ACC112 (cell line): Measurements from ENCODE around the gene CD7.

Source experiments
- H2AFZ ChIP-seq: fragments of 200-600 bp; sonication (generic); one replicate; pipeline ENCODE4 v1.6.0; 2017; ENCODE audit warnings: antibody characterized with exemption, low read length; ENCODE audit not compliant: unreplicated experiment
- H3K27ac ChIP-seq: fragments of 200-600 bp; sonication (generic); 2 replicates; pipeline ENCODE4 v1.5.1; 2014; ENCODE audit warnings: low read depth, mild to moderate bottlenecking, antibody characterized with exemption, low read length, moderate library complexity
- H3K27me3 ChIP-seq: fragments of 200-600 bp; sonication (generic); 2 replicates; pipeline ENCODE4 v1.6.1; 2014; ENCODE audit warnings: mild to moderate bottlenecking, antibody characterized with exemption, low read length, moderate library complexity, mixed read lengths; ENCODE audit not compliant: insufficient read depth
- H3K36me3 ChIP-seq: fragments of 200-600 bp; sonication (generic); 2 replicates; pipeline ENCODE4 v1.6.1; 2016; ENCODE audit warnings: mild to moderate bottlenecking, antibody characterized with exemption, low read length, moderate library complexity, mixed read lengths; ENCODE audit not compliant: insufficient read depth
- H3K4me1 ChIP-seq: fragments of 200-600 bp; sonication (generic); one replicate; pipeline ENCODE4 v1.6.1; 2016; ENCODE audit warnings: low read length, mixed read lengths; ENCODE audit not compliant: insufficient read depth, unreplicated experiment, control insufficient read depth
- H3K4me3 ChIP-seq: fragments of 200-600 bp; sonication (generic); 2 replicates; pipeline ENCODE4 v1.5.1; 2014; ENCODE audit warnings: mild to moderate bottlenecking, low read depth, low read length
- H3K79me2 ChIP-seq: fragments of 200-600 bp; sonication (generic); one replicate; pipeline ENCODE4 v1.6.0; 2016; ENCODE audit warnings: low read length; ENCODE audit not compliant: control insufficient read depth, unreplicated experiment, insufficient read depth

Gene CD7

DNA sequence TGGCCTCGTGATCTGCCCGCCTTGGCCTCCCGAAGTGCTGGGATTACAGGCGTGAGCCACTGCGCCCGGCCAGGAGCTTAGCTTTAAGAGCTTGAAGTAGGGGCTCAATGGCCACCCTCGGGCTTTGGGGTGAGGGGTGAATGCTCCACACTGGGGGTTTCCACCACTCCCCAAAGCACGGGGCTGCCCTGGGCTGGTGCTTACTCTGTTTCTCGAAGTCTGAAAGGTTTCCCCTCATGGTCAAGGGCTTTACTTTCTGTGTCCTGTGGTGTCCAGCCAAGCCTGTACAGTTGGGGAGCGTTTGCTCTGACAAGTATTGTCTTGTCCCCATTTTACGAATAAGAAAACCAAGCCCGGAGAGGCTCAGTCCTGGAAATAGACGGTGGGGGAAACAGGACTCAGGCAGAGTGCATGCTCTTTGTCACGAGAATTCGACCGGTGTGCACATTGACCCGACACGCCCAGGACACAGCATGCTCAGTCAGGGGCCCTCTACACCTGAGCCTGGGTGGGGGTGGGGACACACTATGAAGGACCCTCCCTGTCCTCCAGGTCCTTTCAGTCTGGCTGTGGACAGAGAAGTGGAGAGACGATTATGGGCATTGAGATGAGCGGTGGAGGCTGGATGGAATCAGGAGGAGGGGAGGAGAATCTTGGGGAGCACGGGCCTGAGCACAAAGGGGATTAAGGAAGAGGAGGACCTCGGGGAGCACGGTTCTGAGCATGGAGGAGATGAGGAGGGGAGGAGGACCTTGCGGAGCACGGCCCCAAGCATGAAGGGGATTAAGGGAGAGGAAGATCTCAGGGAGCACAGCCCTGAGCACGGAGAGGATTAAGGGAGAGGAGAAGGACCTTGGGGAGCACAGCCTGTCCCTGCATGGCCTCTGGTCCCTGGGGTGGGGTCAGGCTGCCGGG lies 7.5 kb downstream of the CD7 start:
- Histone ChIP-seq H3K27ac (no peak overlapping the region), H2AFZ (no peak overlapping the region), H3K79me2 (no peaks in the 10 kb centered on the region), H3K27me3 (peaks cover 6% of the 10 kb centered on the region; the same call in 1 of the 2 replicates), H3K36me3 (no peaks in the 10 kb centered on the region), H3K4me3 (no peak overlapping the region), H3K4me1 (no peaks in the 10 kb centered on the region)

DNA sequence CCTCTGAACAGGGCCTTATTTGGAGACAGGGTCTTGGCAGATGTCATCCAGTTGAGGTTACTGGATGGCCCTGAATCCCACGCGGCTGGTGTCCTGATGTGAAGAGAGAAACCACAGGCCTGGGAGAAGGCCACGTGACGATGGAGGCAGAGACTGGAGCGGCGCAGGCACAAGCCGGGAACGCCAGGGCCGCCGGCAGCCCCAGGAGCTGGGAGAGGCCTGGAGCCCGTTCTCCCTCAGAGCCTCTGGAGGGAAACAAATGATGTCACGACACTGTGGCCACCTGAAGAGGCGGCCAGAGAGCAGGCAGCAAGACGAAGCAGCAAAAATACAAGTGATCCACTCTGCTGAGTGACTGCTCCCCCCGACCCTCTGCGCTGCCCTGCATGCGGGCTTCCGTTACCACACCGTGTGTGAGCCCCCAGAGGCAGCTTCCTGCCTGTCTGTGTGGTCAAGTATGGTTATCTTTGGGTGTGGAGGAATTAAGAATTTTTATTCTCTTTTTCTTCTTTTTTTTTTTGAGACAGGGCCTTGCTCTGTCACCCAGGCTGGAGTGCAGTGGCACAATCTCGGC lies 11.6 kb downstream of the CD7 start:
- Histone ChIP-seq H3K4me1 (no peaks in the 10 kb centered on the region), H3K27me3 (no peaks in the 10 kb centered on the region), H3K4me3 (no peak overlapping the region), H3K27ac (no peak overlapping the region), H2AFZ (no peak overlapping the region), H3K36me3 (no peaks in the 10 kb centered on the region), H3K79me2 (no peaks in the 10 kb centered on the region)

DNA sequence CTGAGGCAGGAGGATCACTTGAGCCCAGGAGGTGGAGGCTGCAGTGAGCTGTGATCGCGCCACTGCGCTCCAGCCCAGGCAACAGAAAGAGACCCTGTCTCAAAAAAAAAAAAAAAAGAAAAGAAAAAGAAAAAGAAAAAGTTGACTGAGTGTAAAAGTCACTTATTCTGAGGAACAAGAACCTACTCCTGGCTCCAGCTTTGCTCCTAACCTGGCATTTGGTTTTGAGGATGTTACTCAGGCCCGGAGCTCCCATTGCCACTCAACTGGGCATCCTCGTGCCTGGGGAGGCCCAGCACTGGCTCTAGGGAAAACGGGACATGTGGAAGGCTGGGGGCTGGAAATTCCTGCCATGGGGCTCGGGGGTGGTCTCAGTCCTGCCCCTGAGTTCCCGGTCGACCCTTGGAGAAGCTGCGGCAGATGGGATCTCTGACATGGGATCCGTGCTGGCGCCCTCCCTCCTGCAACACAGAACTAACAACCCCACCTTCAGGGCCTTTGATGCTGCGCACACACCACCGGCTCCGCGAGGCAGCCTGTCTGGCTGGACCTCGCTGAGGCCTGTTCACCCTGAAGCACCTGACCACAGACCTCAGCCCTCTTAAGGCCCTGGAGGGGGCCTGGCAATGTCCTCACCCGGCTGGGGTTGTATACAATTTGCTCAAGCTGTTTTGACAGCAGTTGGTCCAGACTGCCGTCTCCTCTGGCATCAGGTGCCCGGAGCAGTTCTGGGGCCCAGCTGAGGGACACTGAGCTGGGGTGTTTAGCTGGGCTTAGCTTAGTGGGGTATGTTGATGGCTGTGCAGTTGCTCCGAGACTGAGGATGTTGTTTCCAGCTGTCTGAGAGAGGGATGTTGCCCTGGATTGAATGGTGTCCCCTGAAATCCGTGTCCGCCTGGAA lies 12.3 kb downstream of the CD7 start:
- H2AFZ ChIP-seq = no peak overlapping the region
- no peaks in the 10 kb centered on the region for H3K36me3 ChIP-seq
- H3K79me2 ChIP-seq = no peaks in the 10 kb centered on the region
- no peaks in the 10 kb centered on the region for H3K27me3 ChIP-seq
- H3K27ac ChIP-seq = no peak overlapping the region
- no peak overlapping the region for H3K4me3 ChIP-seq
- no peaks in the 10 kb centered on the region for H3K4me1 ChIP-seq

DNA sequence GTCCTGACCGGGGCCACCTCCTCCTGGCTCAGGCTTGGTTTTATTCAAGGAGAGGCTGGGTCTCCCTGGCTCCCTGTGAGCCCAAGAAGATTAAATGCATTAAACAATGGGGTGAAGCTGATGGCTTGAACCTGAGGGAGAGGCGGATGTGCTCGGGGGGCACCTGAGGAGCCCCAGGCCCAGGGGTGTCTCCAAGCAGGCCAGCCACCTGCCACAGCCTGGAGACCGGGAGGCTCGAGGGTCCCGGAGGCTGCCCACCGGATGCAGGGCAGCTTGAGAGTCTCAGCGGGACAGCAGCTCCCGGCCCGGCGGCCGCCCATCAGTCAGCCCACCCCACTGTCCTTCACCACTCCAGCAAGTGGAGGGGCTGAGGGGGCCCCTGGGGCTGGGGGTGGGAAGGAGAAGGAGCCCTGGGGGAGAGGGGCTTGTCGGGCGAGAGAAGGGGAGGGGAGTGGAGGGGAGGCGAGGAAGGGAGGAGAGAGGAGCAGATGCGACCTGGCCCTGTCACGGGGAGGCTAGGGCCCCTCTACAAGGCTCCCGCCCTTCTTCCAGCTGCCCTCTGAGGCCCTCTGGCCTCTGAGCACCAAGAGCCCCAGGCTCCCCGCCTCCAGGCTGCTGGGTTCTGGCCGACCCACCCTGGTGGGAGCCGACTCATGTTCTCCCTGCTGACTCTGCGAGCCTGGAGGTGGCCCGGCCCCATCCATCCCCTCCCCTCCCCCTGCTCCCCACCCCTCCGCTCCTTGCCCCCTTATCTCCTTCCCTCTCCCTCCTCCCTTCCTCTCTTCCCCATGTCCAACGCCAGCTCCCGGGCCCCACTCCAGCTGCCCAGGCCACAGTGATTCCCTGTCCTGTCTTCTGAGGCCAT lies 13.2 kb downstream of the CD7 start:
- Histone ChIP-seq H3K4me3 (no peak overlapping the region), H2AFZ (no peak overlapping the region), H3K4me1 (peaks cover 4% of the 10 kb centered on the region), H3K27me3 (no peaks in the 10 kb centered on the region), H3K36me3 (no peaks in the 10 kb centered on the region), H3K27ac (no peak overlapping the region), H3K79me2 (no peaks in the 10 kb centered on the region)

DNA sequence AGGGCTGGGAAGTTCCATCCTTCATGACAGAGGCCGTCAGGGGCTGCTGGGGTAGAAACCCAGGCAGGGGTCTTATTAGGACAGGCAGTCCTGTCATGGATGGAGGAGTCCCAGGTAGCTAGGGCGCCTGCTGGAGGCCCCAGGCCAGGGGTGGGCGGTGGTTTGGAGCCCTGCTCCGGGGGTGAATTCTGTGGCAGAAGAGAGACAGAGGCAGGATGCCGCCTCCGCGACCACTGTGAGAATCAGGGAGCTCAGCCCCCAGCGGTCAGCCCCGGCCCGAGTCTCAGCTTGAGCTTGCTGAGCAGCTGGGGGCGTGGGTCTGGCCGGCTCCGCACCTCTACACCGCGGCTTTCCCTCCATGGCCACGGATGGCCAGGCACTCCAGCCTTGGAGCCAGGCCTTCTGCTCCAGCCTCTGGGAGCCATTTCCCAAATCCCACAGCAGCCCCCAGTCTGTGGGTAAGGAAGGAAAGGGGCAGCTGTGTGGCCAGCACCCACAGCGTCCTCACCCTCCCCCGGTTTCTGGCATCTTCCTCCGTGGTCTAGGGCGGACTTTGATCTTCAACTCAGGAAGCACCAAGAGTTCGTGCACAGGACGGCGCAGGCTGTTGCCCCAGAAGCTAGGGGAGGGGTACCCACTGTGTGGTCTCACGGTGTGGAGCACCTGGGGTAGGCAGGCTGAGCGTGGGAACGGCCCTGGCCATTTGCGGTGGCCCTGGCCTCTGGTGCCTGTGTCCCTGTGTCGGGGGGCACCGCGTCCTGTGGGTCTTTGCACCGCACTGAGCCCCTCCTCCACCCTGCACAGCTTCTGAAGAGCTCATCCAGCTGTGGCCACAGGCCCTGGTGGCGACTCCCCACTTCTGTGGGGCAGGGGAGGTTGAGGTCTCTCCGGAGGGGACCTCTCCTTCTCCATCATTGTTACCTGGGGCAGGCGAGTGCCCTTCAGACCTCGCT lies 14.1 kb downstream of the CD7 start:
- Histone ChIP-seq H3K79me2 (no peaks in the 10 kb centered on the region), H3K36me3 (no peaks in the 10 kb centered on the region), H2AFZ (no peak overlapping the region), H3K27me3 (no peaks in the 10 kb centered on the region), H3K4me3 (no peak overlapping the region), H3K4me1 (peaks cover 13% of the 10 kb centered on the region), H3K27ac (no peak overlapping the region)

DNA sequence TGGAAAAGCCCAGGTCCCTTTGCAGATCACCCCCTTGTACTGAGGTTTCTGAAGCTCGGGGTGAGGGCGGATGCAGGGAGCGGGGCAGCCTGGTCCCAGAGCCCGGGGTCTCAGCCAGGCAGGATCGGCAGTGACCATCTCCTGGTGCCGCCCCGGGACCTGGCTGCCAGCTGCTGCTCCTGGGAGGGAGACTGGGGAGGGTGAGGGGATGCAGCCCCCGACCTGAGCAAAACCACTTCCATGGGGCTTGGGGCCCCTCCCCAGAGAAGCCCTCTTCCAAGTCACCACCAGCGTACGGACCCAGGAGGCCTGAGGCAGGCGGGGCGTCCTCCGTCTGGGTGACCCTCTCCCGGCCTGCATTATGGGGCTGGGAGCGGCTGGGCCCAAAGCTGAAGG lies 14.8 kb downstream of the CD7 start:
- H3K79me2 ChIP-seq = no peaks in the 10 kb centered on the region
- H3K36me3 ChIP-seq = no peaks in the 10 kb centered on the region
- H3K27me3 ChIP-seq = no peaks in the 10 kb centered on the region
- peaks cover 13% of the 10 kb centered on the region for H3K4me1 ChIP-seq
- no peak overlapping the region for H2AFZ ChIP-seq
- H3K27ac ChIP-seq = no peak overlapping the region
- H3K4me3 ChIP-seq = no peak overlapping the region

DNA sequence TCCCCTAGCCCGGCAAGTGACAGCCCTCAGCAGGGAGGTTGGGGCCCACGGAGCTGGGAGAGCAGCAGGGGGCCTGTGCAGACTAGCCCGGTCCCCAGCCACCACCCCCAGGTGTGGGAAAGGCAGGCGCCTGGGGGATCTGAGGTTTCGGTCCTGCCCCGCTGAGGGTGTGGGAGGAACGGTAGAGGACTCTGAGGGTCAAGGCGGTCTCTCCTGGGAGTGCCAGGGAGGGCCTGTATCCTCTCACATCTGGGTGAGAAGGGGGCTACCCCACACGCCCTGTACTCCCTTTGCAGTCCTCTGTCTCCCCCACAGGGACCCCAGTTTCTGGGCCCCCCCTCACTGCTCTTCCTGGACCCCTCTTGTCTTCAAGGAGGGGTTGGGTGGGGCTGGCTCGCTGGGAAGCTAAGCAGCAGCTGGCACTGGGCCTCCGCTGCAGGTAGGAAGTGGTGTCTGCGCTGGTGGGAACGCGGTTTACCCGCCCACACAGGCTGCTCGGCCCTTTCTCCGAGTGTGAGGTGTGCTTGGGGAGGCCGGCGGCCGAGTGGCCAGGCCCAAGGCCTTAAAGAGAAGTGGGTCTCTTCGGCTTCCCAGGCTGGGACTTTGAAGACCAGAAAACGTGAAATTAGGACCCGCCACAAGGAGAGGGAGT lies 15.4 kb downstream of the CD7 start:
- no peaks in the 10 kb centered on the region for H3K27me3 ChIP-seq
- no peak overlapping the region for H2AFZ ChIP-seq
- peaks cover 15% of the 10 kb centered on the region for H3K4me1 ChIP-seq
- H3K4me3 ChIP-seq = no peak overlapping the region
- no peaks in the 10 kb centered on the region for H3K79me2 ChIP-seq
- H3K36me3 ChIP-seq = no peaks in the 10 kb centered on the region
- no peak overlapping the region for H3K27ac ChIP-seq

DNA sequence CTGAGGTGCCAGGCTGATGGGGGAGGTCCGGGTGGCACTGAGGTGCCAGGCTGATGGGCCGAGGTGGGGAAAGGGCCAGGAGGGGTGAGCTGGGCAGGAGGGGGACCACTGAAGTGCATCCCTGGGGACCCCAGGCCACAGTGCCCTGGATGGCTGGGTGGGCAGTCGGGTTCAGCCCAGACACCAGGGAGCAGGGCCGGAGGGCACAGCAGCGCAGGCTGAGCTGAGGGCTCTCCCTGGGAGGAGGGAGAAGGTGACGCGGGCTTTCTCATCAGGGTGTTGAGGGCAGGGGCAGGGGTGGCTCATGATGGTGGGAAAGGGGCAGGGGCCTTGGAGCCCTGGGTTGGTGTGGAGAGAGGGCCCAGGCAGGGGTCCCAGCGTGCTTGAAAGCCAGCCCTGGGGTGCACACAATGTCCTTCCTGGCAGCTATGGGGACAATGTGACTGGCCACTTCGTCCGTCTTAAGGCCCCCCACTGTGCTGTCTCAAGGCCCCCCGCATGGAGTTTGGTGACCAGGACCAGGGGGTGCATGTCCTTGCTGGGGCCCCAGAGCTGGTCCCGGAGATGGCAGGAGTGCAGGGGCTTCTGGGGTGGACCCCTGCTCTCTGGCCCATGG lies 16.0 kb downstream of the CD7 start:
- no peaks in the 10 kb centered on the region for H3K36me3 ChIP-seq
- no peaks in the 10 kb centered on the region for H3K27me3 ChIP-seq
- no peak overlapping the region for H2AFZ ChIP-seq
- no peak overlapping the region for H3K4me3 ChIP-seq
- H3K27ac ChIP-seq = no peak overlapping the region
- peaks cover 22% of the 10 kb centered on the region for H3K4me1 ChIP-seq
- H3K79me2 ChIP-seq = no peaks in the 10 kb centered on the region
